ENCODE results near the gene ROBO4. TPM values are rescaled to one million over a fixed set of nuclear protein-coding genes. Genes with fewer than 3 reads are reported as not detected.
A peak's percentile ranks its signal among the peaks of the same experiment; 100 is the strongest.

ROBO4 gene
- total and polyA plus RNA-seq, 2 of the 13 experiments (the other 11 are each of a cell fraction or from before 2014, with no cell fraction given), result 0.07 to 1.1 TPM

DNA sequence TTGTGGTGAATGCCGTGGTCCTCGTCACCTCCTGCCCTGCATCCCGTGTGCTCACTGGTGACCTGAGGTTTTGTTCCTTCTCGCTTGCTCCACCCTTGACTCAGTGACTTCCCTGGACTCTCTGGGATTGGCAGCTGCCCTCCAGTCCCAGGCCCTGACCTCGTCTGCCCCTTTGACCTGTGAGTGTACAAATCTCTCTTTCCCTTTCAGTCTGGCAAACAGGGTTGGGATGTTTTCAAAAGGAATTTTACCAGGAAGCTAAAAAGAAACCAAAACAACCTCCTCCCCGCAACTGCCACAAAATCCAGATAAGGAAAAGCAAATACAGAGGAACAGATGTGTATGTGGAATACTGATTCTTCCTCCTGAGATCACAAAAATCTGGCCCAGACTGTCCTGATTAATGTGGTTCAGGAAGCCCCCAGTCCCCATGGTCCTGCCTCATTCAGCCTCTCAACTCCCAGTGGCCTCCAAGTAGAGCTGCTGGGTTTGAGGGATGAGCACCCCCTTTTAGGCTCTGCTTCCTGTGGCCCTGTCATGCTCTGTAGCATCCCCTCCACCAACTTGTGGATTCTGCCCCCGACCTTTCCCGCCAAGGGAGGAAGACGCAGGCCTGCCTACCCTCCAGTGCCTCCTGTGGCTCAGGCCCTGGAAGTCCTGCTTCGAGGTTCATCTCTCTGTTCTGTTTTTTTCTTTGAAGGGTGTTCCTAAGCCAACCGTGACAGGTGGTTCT is 15.2 kb downstream of the ROBO4 start (continued):
- TF ChIP-seq, protein P1, sequence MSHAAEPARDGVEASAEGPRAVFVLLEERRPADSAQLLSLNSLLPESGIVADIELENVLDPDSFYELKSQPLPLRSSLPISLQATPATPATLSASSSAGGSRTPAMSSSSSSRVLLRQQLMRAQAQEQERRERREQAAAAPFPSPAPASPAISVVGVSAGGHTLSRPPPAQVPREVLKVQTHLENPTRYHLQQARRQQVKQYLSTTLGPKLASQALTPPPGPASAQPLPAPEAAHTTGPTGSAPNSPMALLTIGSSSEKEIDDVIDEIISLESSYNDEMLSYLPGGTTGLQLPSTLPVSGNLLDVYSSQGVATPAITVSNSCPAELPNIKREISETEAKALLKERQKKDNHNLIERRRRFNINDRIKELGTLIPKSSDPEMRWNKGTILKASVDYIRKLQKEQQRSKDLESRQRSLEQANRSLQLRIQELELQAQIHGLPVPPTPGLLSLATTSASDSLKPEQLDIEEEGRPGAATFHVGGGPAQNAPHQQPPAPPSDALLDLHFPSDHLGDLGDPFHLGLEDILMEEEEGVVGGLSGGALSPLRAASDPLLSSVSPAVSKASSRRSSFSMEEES (CRISPR knock-in tag; IDR thresholded peaks at IDR 0.05), result 0 out of 2 replicates have a peak, but pooled peaks have one; percentile 9
- TF ChIP-seq, protein P2, sequence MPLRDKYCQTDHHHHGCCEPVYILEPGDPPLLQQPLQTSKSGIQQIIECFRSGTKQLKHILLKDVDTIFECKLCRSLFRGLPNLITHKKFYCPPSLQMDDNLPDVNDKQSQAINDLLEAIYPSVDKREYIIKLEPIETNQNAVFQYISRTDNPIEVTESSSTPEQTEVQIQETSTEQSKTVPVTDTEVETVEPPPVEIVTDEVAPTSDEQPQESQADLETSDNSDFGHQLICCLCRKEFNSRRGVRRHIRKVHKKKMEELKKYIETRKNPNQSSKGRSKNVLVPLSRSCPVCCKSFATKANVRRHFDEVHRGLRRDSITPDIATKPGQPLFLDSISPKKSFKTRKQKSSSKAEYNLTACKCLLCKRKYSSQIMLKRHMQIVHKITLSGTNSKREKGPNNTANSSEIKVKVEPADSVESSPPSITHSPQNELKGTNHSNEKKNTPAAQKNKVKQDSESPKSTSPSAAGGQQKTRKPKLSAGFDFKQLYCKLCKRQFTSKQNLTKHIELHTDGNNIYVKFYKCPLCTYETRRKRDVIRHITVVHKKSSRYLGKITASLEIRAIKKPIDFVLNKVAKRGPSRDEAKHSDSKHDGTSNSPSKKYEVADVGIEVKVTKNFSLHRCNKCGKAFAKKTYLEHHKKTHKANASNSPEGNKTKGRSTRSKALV (CRISPR knock-in tag; IDR thresholded peaks at IDR 0.05), result 0 out of 2 replicates have a peak, but pooled peaks have one; percentile 33
- TF ChIP-seq, protein P3, sequence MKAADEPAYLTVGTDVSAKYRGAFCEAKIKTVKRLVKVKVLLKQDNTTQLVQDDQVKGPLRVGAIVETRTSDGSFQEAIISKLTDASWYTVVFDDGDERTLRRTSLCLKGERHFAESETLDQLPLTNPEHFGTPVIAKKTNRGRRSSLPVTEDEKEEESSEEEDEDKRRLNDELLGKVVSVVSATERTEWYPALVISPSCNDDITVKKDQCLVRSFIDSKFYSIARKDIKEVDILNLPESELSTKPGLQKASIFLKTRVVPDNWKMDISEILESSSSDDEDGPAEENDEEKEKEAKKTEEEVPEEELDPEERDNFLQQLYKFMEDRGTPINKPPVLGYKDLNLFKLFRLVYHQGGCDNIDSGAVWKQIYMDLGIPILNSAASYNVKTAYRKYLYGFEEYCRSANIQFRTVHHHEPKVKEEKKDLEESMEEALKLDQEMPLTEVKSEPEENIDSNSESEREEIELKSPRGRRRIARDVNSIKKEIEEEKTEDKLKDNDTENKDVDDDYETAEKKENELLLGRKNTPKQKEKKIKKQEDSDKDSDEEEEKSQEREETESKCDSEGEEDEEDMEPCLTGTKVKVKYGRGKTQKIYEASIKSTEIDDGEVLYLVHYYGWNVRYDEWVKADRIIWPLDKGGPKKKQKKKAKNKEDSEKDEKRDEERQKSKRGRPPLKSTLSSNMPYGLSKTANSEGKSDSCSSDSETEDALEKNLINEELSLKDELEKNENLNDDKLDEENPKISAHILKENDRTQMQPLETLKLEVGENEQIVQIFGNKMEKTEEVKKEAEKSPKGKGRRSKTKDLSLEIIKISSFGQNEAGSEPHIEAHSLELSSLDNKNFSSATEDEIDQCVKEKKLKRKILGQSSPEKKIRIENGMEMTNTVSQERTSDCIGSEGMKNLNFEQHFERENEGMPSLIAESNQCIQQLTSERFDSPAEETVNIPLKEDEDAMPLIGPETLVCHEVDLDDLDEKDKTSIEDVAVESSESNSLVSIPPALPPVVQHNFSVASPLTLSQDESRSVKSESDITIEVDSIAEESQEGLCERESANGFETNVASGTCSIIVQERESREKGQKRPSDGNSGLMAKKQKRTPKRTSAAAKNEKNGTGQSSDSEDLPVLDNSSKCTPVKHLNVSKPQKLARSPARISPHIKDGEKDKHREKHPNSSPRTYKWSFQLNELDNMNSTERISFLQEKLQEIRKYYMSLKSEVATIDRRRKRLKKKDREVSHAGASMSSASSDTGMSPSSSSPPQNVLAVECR (CRISPR knock-in tag; IDR thresholded peaks at IDR 0.05; ENCODE audit: borderline replicate concordance), result peak; percentile 25; the same call in 1 of the 2 replicates
- TF ChIP-seq, protein P4, sequence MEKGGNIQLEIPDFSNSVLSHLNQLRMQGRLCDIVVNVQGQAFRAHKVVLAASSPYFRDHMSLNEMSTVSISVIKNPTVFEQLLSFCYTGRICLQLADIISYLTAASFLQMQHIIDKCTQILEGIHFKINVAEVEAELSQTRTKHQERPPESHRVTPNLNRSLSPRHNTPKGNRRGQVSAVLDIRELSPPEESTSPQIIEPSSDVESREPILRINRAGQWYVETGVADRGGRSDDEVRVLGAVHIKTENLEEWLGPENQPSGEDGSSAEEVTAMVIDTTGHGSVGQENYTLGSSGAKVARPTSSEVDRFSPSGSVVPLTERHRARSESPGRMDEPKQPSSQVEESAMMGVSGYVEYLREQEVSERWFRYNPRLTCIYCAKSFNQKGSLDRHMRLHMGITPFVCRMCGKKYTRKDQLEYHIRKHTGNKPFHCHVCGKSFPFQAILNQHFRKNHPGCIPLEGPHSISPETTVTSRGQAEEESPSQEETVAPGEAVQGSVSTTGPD (CRISPR knock-in tag; IDR thresholded peaks at IDR 0.05), result peak; percentile 89
- TF ChIP-seq ZNF20 (CRISPR knock-in tag; IDR thresholded peaks at IDR 0.05) (no peak), FOSL2 (CRISPR knock-in tag; IDR thresholded peaks at IDR 0.05) (peak; percentile 54; the same call in 1 of the 2 replicates), KAT8 (CRISPR knock-in tag; IDR thresholded peaks at IDR 0.05) (peak; percentile 53; the same call in 1 of the 2 replicates), NCOA1 (CRISPR knock-in tag; IDR thresholded peaks at IDR 0.05) (no peak), CEBPB (IDR thresholded peaks at IDR 0.05; ENCODE audit: borderline replicate concordance, low read depth, low read length) (no peak)
- TF ChIP-seq, protein P5, sequence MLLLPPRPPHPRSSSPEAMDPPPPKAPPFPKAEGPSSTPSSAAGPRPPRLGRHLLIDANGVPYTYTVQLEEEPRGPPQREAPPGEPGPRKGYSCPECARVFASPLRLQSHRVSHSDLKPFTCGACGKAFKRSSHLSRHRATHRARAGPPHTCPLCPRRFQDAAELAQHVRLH (CRISPR knock-in tag; IDR thresholded peaks at IDR 0.05; ENCODE audit: borderline replicate concordance, low read depth), result no peak
- TF ChIP-seq, protein P6, sequence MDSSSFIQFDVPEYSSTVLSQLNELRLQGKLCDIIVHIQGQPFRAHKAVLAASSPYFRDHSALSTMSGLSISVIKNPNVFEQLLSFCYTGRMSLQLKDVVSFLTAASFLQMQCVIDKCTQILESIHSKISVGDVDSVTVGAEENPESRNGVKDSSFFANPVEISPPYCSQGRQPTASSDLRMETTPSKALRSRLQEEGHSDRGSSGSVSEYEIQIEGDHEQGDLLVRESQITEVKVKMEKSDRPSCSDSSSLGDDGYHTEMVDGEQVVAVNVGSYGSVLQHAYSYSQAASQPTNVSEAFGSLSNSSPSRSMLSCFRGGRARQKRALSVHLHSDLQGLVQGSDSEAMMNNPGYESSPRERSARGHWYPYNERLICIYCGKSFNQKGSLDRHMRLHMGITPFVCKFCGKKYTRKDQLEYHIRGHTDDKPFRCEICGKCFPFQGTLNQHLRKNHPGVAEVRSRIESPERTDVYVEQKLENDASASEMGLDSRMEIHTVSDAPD (CRISPR knock-in tag; IDR thresholded peaks at IDR 0.05), result peak; percentile 90

All from HepG2 (cell line).